Fibroblast of skin of scalp (primary cell): ENCODE data around the gene CD44.
A peak's percentile ranks its signal among the peaks of the same experiment; 100 is the strongest.

Experiments used
- DNase-seq: peaks from one replicate; pipeline ENCODE4 v3.0.0-alpha.2; 2013

Gene CD44

DNA sequence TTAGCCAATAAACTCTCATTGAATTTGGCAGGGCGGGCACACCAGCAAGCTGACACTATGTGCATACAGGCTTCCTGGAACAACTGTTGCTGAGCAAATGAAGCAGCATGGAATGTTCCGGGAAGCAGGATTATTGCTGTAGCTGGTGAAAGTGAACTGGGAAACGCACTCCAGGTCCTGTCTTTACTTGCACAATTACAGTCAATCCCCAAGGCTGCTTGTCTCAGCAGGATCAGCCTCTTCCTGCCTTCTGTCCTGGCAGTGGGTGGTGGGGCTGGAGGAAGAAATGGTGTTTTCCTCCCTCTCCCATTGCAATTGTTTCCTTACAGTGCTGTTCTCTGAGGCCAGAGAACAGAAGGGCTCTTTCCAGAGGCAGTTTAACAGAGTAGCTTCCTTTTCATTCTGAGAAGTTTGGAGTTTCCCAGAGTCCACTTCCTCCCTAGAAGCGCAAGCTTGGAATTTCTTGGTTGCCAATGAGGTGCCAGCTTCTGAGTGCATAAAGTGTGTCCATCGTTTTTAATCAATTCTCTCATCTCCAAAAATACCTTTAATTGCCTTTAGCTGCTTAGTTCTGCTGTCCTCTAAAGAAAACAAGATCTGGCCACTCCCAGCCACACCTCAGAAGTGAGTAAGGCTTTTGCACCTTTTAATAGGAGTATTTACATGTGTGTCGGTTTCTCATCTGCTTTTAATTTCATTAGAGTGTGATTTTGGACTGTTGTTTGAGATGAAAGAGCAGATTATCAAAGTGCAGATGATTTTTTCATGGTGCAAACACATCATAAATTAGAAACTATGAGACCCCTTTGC lies 19.9 kb downstream of the CD44 start:
- DNase-seq: peak; percentile 50

DNA sequence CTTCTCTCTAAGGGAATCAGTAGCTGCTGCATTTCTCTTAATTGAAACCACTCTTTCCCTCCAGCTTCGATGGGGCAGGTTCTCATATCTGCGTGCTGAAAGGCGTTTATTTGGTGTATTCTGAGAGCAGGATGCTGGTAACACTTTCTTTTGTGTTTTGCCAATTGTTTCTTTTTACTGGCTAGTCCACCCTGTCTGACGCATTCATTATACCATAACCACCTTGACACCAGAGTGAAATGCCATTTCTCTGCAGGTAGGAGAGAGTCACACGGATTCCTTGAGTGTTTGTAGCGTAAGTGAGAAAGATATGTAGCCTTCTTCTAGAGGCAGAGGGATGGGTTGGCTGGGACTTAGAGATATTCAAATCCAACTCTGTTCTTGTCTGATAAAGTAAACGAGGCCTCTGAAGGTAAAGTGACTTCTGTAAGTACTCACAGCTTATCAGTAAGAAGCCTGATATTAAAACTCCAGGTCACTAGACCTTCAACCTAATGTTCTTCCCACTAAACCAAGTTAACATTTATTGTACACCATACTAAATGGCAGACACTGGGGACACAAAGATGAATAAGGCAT lies 21.4 kb downstream of the CD44 start:
- DNase-seq: no peak

DNA sequence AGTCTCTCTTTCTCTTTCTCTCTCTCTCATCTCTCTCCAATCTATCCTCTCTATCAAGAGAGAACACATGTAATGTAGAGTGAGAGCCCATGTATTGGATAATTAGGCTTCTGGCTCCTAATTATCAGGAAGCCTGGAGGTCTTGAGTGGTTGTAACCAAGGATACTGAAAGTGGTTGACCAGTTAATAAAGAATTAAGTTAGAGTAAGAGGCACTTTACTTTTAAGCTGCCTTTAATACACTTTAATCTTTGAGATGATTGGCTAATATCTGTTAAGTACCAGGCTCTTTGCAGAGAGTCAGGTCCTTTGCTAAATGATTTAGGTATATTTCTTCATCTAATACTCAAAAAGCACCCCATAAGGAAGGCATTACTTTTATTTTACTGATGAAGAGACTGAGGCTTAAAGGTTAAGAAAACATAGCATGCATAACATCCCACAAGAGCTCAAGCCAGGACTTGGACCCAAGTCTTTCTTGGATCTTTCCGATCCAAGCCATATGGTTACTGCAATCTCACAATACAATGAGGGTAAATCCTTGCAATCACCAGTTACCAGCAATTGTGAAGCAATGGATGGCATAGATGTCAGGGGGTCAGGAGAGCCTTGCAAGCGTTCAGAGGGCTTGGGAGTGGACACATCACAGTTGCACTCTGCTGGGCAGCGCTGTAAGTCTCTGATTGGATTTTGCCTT lies 22.1 kb downstream of the CD44 start:
- DNase-seq: no peak

DNA sequence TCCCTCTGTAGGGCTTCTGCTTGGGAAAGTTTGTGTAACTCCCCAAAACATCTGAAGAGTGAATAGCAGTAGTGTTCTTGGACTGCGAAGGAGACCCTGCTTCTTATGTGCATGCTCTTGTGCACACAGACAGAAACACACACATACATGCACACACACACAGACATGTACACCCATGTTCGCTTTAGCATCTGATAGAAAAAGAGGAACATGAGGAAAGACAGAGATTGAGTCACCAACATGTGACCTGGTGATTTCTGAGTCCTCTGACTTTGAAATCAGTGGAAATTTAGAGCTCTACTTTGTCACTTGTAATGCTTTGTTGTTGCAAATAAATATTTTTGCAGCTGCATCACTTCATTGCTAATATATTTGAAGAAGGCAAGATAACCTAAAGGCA lies 23.8 kb downstream of the CD44 start:
- no peak for DNase-seq

DNA sequence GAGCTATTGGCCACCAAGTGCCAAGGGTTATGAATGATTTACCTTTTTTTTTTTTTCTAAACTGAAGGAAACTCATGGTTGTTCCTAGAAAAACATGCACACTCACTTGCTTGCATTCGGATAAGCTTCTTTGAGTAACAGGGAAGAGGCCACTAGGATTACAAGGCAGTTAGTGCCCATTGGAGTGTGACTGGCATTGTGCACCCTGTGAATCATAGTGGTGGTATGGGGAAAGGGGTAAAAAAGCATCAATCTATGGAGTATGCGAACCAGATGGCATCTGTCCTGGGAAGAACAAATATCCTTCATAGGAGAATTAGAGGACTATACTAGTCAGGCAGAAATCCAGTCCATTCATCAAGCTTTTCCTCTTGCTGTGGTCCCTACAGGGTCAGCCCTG lies 24.2 kb downstream of the CD44 start:
- DNase-seq: no peak

DNA sequence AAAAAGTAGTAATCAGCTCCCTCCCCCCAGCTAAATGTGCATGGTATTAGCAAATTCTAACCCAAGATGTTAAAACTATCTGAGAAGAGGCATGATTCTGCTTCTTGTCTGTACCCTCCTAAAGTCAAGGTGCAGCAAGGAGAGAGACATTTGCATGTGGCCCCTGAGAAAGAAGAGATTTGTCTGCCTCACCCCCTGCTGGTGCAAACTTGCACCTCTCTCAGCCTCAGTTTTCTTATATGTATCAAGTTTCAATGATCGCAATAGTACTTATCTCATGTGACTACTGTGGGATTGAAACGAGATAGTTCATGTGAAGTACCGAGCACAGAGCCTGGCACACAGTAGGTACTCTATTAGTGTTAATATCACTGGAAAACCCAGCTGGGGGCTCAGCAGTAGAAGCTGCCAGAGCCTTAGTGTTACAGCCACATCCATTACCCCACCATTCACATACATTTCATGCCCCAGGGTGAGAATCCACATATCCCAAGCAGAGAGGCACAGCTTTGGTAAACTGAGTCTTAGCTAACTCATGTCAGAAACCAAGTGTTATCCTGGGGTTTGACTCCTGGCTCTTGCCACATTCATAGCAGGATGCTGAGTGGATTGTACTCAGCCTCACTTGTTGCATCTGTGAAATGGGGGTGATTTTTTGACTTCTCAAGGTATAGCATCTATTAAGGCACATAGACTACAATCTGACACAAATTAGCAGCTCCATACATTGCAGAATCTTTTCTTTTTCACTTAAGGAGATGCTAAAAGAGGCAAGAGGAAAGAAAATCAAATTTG lies 24.9 kb downstream of the CD44 start:
- no peak for DNase-seq

DNA sequence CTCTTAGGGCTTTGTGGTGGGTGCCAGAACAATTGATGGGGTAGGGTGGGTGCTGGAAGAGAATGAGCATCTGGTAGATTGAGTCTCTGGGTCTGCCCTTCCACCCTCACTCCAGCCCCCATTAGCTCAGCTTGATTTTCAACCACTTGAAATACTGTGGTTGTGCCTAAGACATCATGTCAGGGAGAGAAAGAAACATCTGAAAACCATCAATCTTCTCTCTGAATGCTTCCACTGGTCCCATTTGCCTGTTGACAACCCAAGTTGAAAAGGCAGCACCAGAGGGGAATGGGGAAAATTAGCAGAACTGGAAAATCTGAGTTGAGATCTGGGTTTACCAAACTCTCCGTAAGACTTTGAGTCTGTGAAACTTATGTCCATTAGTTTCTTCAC lies 26.1 kb downstream of the CD44 start:
- DNase-seq: no peak

DNA sequence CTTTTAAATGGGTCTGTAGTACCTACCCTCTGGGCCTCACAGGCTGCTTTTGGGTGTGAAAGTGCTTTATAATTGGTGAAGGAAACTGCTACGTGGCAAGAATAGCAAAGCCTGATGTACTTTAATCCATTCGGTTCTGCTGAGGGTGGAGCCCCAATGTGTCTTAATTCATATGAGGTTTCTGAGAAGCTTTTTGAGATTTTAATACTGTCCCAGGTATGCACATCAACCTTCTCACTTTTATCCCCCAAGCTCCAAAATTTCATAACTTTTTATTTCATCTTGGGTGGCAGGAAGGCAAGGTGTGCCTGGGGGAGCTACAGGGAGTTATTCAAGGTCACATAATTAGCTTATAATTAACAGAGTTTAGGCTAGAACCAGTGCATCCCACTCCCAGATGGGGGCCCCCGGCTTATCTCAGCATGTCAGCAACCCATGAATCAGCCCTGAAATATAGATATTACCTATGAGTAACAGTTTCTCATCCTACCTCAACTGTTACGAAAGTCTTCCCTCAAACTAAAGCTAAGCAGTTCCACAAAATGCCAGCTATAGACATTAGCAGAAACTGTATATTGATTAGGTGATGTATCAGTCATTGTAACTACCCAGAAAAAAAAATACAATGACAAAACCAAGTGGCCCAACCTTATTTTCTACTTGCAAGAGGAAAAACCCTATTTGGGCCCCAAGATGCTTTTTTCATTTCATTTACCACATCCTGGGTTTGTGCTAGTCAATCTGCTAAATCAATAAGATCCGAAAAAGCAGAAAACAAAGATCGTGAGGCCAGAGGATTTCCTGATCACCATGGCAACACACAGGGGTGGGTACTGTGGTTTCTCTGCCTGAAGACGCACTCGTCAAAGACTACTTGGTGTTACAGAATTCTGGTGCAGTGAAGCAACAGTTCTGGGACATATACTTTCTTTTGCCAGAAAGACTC lies 26.7 kb downstream of the CD44 start:
- peak; percentile 76 for DNase-seq

DNA sequence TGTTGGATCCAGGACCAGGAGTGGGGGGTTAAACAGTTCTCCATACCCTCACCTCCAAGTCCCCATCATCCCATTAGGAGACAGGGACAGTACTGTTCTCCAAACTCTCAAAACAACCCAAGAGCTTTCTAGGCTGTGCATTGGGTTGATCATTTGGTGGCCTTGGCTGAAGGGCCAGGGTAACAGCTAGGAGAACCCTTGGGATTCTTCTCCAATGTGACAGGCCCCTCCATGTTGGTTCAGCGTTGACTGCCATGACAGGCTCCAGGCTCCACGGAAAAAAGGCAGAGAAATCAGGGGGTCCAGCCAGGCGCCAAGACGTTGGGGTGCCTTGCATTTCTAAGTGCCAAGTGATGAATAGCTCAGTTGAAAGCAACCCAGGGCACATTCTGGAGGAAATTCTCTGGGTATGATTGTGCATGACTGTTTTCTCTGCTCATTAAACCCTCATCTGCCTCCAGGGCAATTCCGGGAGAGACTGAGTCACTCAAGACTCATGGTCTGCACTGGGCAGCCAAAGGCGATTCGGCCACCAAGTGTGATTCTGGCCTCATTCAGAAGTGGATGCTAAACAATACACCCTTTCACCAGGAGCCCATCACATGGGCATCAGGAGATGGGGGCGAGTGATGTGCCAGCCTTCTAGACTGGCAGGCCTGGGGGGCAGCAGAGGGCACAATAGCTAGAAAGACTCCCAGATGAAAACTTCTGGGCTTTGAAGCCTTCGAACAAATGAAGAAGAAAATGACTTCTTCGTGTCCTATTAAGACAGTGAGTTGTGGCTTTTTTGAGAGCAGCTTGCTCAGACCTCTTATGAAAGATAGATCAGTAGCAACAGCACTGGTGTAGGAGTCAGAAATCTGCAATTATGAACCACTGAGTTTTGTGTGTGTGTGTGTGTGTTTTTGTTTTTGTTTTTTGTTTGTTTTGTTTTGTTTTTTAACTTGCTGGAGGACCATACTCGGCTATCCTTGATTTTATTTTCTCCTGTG lies 27.7 kb downstream of the CD44 start:
- peak; percentile 92 for DNase-seq

DNA sequence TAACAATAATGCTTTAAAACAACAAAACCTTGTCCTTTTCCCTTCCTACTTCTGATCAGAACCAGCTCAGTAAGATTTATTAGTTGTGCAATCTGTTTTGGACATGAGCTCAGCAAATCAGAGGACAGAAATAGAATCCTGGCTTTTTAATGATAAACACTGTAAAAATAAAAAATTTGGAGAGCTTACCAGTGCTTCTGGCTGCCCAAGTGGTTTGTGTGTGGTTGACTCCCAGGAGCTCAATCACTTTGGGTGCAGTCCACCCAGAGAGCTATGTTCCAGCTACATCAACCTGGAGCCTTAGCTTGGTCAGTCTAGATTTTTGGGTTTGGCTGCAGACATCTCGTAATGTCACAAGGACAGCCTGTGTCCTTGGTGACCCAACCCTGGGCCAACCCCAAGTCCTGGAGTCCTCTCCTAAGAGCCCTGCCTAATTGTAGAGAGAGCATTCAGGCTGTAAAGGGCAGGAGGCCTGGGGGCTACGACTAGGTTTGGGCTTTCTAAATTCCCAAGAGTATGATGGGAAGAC lies 28.5 kb downstream of the CD44 start:
- no peak for DNase-seq

DNA sequence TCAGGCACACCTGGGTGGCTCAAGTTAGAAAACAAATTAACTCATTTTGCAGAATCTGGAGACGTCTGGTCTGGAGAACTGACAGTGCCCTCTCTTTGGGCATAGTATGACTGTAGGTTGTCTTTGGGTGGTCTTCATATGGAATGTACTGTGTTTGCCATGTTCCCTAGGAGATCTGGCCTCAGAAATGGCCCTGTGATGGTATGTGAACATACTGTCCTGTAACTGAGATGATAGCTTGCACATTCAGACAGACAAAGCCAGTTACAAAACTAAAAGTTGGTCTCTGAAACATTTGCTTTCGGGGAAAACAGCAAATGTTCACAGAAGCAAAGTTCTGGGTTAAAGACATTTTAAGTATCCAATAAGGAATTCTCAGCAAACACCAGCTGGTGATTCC lies 29.7 kb downstream of the CD44 start:
- DNase-seq: no peak

DNA sequence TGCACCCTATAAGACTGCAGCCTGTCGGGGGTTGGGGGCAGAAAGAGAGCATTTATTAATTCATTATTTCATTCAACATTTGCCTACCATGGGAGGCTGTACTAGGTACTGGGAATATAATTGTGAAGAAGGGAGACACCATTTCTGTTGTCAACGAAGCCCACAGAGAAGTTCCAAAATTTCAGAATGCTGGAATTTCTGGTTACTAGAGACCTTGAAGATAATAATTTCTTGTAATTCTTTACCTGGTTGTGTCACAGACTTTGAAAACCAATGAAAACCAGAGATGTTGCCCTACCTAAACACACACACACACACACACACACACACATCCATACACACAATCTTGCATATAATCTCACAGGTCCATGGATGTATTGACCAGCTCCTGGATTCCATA lies 30.1 kb downstream of the CD44 start:
- DNase-seq: no peak

DNA sequence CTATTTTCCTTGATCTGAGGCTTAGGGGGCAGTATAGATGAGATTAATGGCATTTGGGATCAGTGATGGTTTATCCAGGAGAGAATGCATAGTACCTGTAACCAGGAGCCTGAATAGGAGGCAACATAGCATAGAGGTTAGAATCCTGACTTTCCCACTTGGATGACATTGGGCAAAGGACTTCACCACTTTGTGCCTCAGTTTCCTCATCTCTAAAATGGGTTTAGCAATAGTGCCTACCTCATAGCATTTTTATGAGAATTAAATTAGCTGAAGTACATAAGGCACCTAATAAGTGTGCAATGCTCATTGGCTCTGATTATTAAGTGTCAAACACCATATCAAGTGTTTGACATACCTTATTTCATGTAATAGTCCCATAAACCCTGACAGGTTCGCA lies 30.8 kb downstream of the CD44 start:
- no peak for DNase-seq

DNA sequence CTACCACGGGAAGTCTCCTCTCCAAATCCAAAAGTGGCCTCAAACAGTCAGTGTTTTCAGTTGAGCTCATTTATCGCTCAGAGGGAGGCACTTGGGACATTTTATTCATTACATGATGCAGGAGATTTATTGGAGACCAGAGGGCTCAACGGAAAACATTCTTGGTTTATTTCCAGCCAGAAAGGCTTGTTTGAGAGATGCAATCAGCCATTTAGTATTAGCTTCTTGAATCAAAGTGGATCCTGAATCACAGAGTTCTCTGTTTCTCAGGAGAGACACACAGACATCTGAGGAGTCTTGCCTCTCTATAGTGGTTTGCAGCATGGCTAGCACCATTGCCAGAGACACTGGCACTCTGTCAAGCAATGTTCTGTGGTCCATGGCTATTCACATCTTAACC lies 31.5 kb downstream of the CD44 start:
- peak; percentile 57 for DNase-seq

DNA sequence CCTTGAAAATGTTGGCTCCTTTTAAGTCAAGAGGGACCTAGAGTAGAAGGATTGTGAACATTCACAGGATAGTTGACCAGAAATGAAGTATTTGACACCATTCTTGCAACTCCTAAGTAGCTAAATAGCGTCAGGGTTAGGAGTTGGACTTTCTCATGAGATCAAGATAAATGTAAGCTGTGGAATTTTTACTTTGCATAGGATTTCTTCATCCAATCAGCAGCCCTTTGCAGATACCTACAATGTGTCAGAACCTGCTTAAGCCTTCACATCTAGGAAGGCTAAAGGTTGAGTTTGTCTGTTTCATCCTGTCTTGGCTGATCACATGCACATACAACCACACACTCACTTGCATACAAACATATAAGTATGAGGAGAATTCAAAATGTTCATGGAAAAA lies 32.3 kb downstream of the CD44 start:
- no peak for DNase-seq

DNA sequence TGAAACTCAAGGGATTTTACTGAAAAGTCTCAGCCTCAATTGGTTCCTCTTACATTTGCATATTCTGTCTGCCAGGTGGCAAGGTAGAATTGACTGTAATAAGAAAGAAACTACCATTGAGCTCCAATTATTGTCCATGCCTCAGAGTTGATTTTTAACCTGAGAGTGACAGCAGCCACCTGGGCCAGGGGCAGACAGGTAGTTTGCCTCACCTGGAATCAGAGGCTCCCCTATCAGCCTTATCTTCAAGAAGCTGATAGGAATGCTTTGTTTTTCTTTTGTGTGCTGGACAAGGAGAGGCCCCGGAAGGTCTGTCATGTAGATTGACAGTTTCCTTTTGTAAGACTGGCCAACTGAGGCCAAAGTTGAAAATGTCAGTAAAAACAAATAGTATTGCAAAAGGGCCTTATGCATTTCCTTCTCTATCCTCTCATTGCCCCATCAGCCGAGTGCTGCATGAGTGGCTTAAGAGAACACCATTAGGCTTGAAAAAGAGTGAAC lies 34.1 kb downstream of the CD44 start:
- DNase-seq: no peak

DNA sequence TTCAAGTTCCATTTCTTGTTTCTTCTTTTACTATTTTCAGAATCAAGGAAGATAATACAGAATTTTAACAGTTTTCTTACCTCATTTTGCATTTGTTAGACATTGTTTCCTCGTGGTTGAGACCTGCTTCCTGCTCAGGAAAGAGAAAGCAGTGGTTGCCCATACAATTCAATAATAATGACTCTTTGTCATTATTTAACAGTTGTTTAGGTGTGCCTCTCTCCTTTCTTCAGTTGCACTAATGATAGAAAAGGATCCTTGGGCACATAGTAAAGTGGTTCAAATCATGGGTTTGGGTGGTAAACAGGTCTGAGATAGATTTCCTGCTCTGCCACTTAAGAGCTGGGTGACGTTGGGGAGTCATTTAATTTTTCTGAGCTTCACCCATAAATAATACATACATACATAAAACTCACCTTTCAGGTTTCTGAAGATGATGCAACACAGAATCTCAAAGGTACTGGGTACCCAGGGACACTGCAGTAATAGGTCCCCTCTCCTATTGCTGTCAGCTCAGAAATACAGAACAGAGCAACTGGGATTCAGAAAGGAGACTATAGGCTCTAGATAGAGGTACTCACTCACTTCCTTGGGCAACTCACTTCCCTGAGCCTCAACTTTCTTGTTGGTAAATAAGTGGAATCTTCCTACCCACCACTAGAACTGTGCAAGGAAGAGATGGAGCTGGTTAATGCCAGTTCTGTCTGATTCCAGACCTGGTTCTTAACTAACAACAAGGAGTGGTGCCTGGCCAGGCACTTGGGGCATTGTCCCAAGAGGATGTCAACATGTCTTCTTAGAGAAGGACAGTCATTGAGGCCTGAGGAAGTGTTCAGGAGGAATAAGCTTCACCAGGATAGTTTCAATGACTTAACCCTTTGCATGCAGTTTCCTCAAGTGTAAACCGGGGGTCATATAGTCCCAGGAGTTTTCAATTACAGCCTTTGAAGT lies 34.9 kb downstream of the CD44 start:
- DNase-seq: no peak

DNA sequence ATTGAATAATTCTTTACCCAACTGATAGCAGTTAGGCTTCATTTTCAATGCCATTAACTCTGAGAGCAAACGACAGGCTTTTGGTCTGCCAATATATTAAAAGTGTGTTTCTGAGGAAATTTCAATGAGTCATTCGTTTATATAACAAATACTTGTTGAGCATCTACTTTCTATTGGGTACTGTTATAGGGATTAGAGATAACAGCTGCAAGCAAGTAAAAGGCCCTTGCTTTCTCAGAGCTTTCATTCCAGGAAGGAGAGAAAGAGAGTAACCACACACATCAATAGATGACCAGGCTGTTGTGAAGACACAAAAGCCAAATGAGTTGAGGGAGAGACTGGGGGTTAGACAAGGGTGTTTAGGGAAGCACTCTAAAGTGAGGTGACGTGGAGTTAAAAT lies 35.7 kb downstream of the CD44 start:
- DNase-seq: peak; percentile 68

DNA sequence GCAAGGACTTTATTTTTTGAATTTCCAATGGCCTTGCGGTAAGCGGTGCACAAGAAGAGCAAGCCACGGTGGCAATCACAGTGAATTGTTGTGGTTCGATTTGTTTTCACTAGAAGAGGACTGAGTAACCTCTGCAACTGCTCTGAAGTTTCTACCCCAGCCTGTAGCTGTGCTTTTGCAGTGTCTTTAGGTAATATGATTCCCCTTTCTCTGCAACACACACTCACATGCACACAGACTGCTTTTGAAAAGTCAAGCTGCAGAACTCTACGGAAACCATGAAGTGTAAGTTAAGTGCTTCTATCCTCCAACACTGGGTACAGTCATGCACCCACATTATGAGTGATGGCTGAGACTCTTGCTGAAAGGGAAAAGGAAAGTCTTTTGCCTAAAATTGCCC lies 38.4 kb downstream of the CD44 start:
- no peak for DNase-seq
